ENCODE data around the gene CNR1.

- TF ChIP-seq, protein P1, sequence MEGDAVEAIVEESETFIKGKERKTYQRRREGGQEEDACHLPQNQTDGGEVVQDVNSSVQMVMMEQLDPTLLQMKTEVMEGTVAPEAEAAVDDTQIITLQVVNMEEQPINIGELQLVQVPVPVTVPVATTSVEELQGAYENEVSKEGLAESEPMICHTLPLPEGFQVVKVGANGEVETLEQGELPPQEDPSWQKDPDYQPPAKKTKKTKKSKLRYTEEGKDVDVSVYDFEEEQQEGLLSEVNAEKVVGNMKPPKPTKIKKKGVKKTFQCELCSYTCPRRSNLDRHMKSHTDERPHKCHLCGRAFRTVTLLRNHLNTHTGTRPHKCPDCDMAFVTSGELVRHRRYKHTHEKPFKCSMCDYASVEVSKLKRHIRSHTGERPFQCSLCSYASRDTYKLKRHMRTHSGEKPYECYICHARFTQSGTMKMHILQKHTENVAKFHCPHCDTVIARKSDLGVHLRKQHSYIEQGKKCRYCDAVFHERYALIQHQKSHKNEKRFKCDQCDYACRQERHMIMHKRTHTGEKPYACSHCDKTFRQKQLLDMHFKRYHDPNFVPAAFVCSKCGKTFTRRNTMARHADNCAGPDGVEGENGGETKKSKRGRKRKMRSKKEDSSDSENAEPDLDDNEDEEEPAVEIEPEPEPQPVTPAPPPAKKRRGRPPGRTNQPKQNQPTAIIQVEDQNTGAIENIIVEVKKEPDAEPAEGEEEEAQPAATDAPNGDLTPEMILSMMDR (IDR thresholded peaks at IDR 0.05; ENCODE audit: insufficient read depth, low read depth, low read length) = no peak
- no peak for TF ChIP-seq EZH2 (IDR thresholded peaks at IDR 0.05; ENCODE audit: insufficient read depth, low read length)
Measured at GRCh38 chr6:88107241-88107640, 58.9 kb downstream of the CNR1 start.
